Nephron (organoid): ENCODE measurements around the gene AGO1.

Experiments used
- H3K27ac Mint-ChIP-seq, 3 experiments: 2 replicates each; pipeline ENCODE4 v1.8.0; 2020; ENCODE audit warnings: mixed read lengths in 3 of 3, mild to moderate bottlenecking in 2 of 3, moderate library complexity in 1 of 3
- H3K27me3 Mint-ChIP-seq: 2 replicates; pipeline ENCODE4 v1.8.0; 2021; ENCODE audit warnings: low read depth, mild to moderate bottlenecking, moderate library complexity, mixed read lengths
- H3K36me3 Mint-ChIP-seq: 2 replicates; pipeline ENCODE4 v1.8.0; 2020; ENCODE audit warnings: low read depth, mixed read lengths
- H3K4me1 Mint-ChIP-seq: 2 replicates; pipeline ENCODE4 v1.8.0; 2020; ENCODE audit warnings: mixed read lengths
- H3K4me3 Mint-ChIP-seq, 3 experiments: 2 replicates each; pipeline ENCODE4 v1.8.0; 2020; ENCODE audit warnings: mild to moderate bottlenecking in 3 of 3, mixed read lengths in 3 of 3, moderate library complexity in 2 of 3
- H3K9me3 Mint-ChIP-seq: 2 replicates; pipeline ENCODE4 v1.8.0; 2020; ENCODE audit warnings: mixed read lengths
- TF ChIP-seq, protein P1 (sequence below), 3 experiments: fragments of 200-600 bp; sonication (generic); IDR thresholded peaks; one replicate each; pipeline ENCODE4 v1.5.0; 2021; ENCODE audit warnings: antibody characterized with exemption in 3 of 3; ENCODE audit not compliant: unreplicated experiment in 3 of 3

Gene AGO1

DNA sequence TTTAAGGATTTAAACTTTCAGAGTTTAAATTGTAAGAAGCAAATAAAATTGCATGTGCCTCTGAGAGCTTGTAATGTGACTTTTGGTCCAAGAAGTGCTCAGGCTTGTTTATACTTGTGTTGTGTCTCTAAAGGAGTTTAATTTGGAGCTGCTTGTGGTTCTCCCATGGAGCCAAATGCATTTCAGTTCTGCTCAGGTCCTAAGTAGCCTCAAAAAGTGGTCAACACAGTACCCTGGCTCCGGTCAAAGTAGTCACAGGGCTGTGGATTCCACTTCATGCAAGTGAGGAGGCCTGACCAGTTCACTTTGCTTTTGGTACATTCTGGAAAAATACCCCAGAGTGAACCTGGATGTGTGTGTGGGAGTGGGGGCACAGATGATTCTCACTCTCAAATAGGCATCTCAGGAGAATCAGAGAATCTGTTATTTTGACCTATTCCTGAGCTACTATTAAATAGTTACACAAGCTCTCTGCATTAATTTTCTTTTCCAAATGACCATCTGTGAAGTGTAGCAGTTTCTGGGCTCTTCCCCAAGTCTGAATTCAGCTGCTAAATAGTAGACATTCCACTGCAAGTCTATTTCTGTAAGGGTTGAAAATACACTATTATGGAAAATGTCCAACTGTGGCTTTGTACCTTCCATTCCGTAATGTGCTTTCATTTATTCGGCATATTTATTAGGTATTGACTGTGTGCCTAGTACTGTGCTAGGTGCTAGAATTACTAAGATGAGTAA, 31.7 kb upstream of the AGO1 start:
- peaks cover 13% of the 10 kb centered on the region for H3K4me1 Mint-ChIP-seq
- H3K27me3 Mint-ChIP-seq = no peaks in the 10 kb centered on the region
- H3K27ac Mint-ChIP-seq = peak overlapping the region; percentile 26 to 90 (median 70)
- TF ChIP-seq, protein P1, sequence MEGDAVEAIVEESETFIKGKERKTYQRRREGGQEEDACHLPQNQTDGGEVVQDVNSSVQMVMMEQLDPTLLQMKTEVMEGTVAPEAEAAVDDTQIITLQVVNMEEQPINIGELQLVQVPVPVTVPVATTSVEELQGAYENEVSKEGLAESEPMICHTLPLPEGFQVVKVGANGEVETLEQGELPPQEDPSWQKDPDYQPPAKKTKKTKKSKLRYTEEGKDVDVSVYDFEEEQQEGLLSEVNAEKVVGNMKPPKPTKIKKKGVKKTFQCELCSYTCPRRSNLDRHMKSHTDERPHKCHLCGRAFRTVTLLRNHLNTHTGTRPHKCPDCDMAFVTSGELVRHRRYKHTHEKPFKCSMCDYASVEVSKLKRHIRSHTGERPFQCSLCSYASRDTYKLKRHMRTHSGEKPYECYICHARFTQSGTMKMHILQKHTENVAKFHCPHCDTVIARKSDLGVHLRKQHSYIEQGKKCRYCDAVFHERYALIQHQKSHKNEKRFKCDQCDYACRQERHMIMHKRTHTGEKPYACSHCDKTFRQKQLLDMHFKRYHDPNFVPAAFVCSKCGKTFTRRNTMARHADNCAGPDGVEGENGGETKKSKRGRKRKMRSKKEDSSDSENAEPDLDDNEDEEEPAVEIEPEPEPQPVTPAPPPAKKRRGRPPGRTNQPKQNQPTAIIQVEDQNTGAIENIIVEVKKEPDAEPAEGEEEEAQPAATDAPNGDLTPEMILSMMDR (IDR thresholded peaks at IDR 0.05; ENCODE audit: unreplicated experiment in 3 of 3) = no peak
- H3K9me3 Mint-ChIP-seq = no peaks in the 10 kb centered on the region
- peaks cover 63% of the 10 kb centered on the region for H3K36me3 Mint-ChIP-seq
- H3K4me3 Mint-ChIP-seq = no peak overlapping the region

DNA sequence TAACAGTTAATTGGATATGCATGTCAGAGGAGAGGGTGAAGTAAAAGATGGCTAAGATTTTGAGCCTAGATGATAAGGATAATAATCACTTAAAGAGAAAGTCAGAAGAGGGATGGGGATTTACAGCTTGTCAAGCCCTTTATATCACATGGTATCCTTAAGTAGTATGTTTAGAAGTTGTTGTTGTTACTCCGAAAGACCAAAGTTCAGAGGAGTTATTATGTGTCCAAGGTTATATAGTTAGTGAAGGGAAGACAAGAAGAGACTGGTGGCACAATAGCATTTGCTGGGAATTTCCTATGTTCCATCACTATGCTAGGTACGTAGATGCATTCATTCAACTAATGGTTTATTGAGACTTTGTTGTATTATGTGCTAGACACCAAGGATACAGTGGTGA, 30.8 kb upstream of the AGO1 start:
- H3K27me3 Mint-ChIP-seq = no peaks in the 10 kb centered on the region
- H3K36me3 Mint-ChIP-seq = peaks cover 64% of the 10 kb centered on the region
- no peaks in the 10 kb centered on the region for H3K9me3 Mint-ChIP-seq
- peak overlapping the region; percentile 26 to 90 (median 70) for H3K27ac Mint-ChIP-seq
- TF ChIP-seq, protein P1 (IDR thresholded peaks at IDR 0.05; ENCODE audit: unreplicated experiment in 3 of 3) = no peak
- no peak overlapping the region for H3K4me3 Mint-ChIP-seq
- peaks cover 13% of the 10 kb centered on the region for H3K4me1 Mint-ChIP-seq

DNA sequence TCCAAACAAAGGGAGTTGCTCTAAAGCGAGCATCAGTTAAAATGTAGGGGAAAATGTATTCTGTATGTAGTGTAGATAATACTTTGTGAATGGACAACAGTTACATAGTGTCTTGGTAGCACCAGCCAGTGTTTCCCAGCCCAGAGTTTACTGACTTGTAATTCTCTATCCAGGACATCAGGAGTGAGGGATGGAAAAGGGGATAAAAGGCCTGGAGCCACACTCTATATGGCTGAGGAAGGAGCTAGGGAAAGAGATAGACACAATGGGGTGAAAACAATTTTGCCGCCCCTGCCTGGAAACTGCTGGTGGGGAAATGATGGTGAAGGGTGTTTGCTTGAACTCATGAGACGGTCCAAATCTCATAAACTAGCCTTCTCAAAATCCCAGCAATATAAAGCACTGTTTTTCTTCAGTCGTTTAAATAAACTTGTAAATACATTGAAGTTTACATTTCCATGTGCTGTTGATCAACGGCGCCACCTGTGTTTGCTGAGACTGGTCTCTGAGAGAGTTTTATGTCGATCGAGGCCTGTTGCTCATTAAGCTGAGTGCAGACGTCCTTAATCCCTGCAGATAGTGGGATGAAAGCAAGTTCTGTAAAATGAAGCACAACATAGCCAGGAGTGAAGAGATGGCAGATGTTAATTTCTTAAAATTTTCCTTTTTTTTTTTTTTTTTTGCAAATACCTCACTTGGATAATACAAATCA, 27.9 kb upstream of the AGO1 start:
- Mint-ChIP-seq H3K27me3 (no peaks in the 10 kb centered on the region), H3K27ac (no peak overlapping the region), H3K36me3 (peaks cover 50% of the 10 kb centered on the region), H3K9me3 (no peaks in the 10 kb centered on the region), H3K4me3 (no peak overlapping the region), H3K4me1 (peaks cover 13% of the 10 kb centered on the region)
- TF ChIP-seq, protein P1 (IDR thresholded peaks at IDR 0.05; ENCODE audit: unreplicated experiment in 3 of 3) = no peak

DNA sequence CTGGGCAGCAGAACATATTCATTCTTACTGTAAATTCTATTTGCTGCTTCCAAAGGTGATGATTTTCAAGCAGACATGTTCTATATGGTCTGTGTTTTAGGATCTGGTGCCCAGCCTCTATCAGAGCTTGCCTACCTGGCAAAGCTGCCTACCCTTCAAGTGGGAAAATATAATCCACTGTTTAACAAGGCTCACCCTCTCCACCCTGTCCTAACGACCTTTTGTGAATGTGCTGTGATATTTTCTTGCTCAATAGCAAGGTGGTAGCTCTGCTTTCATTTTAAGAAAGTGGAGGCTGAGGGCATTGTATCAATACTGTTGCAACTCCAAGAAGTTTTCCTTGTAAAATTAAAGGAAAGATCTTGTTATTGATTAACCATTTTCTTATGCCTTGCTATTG, 26.0 kb upstream of the AGO1 start:
- Mint-ChIP-seq H3K4me3 (no peak overlapping the region), H3K27ac (no peak overlapping the region), H3K4me1 (peaks cover 5% of the 10 kb centered on the region), H3K36me3 (peaks cover 37% of the 10 kb centered on the region), H3K9me3 (no peaks in the 10 kb centered on the region), H3K27me3 (no peaks in the 10 kb centered on the region)
- TF ChIP-seq, protein P1 (IDR thresholded peaks at IDR 0.05; ENCODE audit: unreplicated experiment in 3 of 3) = no peak

DNA sequence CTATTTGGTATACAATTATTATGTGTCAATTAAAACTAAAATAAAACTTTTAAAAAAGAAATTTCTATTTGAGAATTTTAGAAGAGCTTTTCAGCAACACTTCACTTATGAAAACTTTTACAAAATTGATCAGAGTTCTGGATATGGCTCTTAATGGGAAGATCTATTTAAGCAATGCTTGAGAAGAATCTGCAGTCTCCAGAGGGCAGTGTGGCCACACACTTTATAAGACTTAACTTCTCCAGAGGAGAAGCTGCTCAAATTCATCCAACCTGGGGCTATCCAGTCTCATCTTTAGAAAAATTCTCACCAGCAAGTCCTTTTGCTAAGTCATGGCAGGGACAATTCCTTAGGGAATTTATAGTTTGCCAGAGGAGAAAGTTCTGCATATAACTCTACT, 25.2 kb upstream of the AGO1 start:
- Mint-ChIP-seq H3K27ac (no peak overlapping the region), H3K4me3 (no peak overlapping the region), H3K9me3 (no peaks in the 10 kb centered on the region), H3K36me3 (peaks cover 30% of the 10 kb centered on the region), H3K27me3 (no peaks in the 10 kb centered on the region), H3K4me1 (no peaks in the 10 kb centered on the region)
- TF ChIP-seq, protein P1 (IDR thresholded peaks at IDR 0.05; ENCODE audit: unreplicated experiment in 3 of 3) = peak in 2 of 3 experiments; percentile 11 to 21
